ENCODE results near the gene MSL1.

Gene MSL1

DNA sequence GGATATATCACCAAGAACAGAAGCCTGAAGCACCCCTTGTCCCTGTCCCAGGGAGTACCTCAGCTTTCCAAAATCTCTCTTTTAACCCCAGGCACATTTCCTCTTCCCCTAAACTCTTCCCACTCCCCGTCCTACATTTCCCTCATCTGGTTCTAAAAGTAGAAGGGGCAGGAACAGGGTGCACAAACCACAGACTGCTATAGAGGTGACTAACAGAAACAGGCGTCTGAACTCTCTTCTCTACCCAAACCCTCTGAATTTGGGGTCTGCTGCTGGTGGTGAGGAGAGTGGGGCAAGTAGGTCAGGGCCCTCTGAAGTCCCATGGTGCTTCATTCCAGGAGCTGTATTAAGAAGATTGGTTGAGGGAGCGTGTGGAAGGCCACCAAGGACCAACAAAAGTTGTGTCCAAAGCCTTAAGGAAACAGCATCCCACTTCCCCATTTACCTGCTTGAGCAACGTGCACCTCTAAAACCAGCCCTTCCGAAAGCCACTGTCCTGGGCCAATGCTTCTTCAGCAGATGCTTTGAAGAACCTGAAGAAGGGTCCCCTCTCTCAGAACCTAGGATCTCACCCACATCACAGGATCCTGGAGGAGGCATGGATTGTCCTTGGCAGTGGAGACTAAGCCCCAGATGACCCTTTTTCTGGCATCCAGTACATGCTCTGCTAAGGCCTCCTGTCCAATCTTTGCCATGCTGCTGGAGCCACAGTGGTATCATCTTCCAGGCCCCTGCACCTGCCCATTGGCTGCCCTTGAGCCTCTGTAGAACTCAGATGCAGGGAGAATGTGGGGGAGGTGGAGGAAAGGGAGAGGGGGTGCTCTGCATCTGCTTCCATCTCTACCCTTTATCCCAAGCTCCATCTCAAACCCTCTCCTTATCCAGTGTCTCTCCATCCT, 15.7 kb upstream of the MSL1 start:
- DNase-seq, result no peak

DNA sequence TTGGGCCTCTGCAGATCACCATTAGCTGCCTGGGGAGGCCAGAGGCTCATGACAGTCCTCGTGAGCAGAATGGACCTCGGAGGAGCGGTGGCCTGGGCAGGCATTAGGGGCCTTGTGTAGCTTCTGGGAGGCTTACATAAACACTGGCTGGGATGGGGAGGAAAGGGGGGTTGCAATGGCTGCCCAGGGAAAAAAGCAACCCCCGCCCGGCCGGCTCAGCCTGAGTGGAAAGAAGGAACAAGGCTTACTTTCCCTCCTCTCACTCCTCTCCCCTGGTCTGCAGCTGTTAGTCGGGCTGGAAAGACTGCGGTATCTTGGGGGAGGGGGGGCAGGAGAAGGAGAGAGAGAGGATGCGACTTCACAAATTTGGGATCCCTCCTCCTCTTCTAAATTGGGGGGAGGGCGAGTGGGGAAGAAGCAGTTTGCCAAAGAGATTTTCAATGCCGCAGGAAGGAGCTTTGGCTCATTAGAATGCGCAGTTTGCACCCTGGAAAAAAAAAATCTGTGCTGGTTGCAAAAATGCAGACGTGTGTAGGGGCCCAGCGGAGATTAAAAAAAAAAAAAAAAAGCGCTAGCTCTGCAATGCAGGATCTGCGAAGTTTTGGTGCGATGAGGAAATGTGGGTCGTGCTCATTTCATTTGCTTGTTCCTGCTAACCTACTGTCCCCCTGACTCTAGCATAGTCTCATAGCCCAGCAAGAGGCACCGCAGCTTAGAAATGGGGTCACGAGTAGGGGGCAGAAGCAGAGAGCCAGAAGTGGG, 14.8 kb upstream of the MSL1 start:
- no peak for DNase-seq

DNA sequence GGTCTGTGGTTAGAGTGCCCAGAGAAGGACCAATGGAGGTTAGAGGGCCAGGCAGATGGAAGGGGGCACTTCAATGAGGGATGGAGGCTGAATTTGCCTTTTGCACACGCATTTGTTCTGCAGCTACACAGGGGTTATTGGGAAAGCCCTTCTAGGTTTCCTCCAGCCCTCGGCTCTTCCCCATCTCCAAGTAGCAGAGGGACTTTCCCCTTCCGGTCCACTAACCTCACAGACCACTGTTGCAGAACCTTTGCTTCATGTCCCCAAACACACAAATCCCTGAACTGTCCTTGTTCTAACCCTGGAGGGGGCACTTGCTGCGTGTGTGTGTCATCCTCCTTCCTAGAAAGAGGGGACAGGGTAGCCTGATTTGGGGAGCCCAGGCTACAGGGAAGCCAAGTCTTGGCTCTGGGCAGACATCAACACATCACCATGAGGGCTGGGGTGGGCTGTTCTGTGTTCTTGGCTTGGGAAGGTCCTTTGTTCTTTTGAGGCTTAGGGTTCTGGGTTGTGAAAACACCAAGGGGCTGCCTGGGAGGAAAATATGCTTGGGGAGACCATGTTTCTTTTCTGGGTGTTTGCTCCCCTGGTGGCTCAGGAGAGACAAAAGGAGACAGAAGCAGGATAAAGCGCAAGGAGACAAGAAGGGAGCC, 14.1 kb upstream of the MSL1 start:
- no peak for DNase-seq

DNA sequence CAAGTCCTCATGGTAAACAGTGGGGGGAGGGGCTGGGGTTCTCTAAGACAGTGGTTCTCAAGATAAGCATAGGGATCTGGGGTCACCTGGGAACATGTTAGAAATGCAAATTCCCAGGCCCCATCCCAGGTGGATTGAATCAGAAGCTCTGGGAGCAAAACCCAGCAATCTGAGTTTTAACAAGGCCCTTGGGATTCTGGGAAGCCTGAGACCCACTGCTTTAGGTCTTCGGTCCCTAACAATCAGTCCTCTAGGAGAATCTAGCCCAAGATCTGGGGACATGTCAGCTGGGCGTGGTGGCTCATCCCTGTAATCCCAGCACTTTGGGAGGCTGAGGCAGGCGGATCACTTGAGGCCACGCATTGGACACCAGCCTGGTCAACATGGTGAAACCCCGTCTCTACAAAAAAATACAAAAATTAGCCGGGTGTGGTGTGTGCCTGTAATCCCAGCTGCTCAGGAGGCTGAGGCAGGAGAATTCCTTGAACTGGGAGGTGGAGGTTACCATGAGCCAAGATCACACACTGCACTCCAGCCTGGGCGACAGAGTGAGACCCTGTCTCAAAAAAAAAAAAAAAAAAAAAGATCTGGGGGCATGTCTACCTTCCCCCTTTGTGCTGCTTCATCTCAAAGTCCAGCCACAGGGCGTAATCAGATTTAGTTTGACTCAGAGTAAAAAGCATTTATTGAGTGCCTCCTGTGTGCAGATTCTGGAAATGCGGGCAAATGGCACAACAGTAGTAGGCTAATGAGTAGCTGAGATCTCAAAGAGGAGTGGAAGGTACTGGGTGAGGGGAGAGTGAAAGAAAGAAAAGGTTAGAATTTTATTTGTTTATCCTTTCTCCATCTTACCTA, 12.6 kb upstream of the MSL1 start:
- DNase-seq, result no peak

DNA sequence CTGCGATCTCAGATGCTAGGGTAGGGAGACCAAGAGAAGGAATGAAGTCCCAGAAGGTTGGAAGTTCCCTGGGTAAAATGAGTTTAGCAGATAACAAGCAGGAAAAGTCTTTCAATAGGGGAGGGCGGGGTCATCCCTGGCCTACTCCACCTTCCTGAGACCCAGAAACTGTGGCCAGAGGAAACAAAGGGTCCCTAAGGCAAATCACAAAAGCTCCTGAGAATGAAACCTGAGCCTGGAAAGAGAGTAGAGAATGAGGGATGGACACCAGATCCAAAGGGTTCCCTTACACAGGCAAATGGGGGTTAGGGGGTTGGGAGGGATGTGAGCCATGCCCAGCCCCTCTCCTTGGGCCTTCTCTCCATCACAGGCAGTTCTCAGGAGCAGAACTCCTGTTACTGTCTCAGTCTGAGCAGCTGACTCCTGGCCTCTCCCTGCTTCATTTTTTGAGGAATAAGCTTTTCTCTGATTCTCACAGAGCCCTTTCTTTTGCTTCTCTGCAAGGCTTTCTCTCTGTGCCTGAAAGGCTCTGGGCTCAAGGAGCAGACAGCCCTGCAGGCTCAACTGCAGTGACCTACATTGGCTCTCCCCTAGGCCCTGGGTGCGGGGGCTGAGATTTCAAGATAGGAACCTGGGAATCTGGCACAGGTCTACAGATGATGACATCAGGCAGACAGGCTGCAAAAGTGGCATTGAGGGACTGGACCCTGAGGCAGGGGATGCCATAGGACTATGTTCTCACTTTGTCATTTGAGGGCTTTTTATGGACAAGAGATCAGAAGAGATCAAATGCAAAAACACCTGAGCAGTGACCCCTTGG, 11.5 kb upstream of the MSL1 start:
- no peak for DNase-seq

DNA sequence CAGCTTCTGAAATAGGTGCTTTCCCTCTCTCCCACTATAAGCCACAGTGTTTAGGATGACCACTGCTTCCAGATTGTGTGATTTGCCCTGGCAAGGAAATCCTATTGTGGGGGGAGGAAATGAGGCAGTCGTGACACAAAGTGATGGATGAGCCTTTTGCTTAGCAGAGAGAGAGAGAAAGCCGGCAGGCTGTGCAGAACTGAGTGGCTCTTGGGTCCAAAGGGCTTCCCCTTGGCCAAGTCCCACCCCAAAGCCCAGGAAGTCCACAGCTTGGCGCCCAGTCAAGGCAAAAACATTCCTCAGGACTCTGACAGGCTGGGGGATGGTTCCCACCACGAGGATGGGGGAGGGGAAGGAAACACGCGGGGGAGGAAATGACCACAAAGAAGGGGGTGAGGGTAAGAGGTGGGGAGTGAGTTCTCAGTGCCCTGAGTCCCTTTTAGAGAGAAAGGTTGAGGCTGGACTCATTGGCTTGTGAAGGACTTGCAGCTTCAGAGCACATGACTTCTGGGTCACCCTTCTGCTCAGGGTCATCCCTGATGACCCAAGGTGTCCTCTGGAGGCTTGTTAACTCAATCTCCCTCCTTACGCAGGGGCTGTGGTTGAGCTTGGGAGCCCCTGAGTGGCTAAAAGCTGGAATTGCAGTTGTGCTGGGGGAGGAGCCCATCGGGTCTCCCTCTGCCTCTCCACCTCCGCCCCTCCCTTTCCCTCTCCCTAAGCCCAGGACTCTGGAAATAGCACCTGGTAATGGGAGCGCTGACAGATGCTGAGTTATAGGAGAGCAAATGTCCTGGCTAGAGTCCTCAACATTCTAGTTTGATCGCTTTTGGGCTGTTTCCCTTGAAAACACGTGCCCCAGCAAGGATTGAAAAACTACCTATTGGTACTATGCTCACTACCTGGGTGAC, 10.3 kb upstream of the MSL1 start:
- DNase-seq, result no peak

DNA sequence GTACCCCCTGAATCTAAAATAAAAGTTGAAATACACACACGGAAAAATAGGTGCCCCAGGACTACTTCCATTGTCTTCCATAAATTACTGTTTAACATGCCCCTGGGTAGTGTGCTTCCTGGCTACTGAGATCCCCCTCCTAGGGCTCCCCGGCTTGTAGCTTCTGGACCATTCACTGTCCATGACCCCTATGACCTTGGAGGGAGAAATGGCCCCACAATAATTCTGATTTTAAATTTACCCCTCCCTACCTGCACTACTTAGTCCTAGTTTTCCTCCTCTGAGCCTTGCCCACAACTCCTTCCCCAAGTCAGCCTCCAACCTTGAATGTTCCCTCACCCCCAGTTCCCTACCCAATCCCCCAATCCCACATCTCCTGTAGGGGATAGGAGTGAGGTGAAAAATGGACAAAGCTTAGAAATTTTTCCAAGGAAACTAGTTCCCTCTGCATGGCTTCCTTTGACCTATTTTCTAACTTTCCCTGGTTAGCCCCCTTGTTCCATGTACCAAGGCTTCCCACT, 9.5 kb upstream of the MSL1 start:
- no peak for DNase-seq

DNA sequence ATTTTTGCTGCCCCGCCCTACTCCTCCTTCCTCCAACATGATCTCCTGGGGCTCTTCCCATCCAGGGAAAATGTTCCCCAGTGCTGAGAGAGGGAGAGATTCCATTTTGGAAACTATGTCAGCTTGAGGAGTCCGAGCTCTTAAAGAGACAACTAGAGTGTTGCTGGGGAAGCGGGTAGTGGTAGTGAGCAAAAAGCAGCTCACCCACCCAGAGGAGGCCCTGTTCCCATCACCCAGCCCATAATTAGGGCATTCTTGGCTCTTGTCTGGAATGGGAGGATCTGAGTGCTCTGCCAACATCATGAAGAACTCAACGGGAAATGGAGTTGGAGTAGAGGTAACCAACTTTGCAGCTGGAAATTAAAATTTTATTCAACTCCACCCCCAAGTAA, 9.1 kb upstream of the MSL1 start:
- no peak for DNase-seq

DNA sequence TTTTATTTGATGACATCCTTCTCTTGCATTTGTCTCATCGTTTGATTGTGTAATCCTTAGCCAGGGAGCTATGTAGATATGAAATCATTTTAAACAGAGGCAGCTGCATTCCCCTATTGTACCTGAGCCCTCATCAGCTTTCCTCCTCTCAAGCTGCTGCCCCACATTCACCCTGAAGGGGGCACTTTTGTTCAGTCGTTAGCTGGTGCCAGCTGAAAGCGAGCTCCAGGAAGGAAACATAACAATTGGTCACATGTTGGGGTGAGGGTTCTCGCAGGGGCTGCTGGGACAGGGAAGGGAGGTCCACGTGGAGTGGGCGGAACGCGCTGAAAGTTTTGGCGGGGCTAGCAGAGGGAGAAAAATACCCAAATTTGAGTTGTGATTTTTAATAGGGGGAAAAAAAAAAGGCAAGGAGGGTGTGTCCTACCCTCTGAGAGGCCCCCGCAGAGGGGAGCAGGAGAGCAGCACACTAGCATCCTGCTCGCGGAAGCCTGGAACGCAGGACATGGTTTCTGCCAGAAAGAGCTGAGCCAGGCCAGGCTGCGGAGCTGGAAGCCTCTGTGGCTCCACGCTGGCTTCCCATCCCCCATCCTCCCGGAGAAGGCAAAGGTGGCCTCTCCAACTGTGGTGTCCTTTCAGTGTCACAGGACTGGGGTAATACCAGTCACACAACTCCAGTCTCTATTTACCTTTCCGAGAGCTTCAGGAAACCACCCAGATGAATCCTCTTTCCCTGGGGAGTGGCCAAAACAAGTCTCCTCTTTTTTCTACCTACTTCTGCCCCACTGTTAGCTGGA, 8.5 kb upstream of the MSL1 start:
- DNase-seq, result peak; percentile 86

DNA sequence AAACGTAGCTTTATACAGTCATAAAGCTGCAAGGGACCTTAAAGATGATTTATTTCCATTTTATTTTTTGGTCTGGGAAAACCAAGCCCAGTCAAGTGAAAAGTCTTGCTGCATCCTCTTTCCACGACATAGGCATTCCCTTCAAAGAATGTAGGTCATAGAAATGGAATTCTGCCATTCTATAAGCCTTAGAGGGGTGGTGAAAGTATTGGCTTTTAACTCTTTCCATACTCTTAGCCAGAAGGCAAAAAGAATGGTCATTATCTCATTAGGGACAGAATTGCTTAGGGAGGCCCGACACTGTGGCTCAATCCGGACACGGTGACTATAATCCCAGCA, 7.9 kb upstream of the MSL1 start:
- DNase-seq, result no peak

DNA sequence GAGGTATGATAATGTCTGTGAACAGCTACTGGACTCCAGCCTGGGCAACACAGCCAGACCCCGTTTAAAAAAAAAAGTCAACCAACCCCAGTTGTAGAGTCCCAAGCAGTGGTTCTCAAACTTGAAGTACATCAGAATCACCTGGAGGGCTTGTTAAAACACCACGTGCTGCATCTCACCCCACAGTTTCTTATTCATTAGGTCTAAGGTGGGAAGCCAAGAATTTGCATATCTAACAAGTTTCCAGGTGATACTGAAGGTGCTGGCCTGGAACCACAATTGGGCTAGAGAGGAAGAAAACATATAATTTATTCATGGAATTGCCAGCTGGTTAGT, 6.7 kb upstream of the MSL1 start:
- DNase-seq, result no peak

DNA sequence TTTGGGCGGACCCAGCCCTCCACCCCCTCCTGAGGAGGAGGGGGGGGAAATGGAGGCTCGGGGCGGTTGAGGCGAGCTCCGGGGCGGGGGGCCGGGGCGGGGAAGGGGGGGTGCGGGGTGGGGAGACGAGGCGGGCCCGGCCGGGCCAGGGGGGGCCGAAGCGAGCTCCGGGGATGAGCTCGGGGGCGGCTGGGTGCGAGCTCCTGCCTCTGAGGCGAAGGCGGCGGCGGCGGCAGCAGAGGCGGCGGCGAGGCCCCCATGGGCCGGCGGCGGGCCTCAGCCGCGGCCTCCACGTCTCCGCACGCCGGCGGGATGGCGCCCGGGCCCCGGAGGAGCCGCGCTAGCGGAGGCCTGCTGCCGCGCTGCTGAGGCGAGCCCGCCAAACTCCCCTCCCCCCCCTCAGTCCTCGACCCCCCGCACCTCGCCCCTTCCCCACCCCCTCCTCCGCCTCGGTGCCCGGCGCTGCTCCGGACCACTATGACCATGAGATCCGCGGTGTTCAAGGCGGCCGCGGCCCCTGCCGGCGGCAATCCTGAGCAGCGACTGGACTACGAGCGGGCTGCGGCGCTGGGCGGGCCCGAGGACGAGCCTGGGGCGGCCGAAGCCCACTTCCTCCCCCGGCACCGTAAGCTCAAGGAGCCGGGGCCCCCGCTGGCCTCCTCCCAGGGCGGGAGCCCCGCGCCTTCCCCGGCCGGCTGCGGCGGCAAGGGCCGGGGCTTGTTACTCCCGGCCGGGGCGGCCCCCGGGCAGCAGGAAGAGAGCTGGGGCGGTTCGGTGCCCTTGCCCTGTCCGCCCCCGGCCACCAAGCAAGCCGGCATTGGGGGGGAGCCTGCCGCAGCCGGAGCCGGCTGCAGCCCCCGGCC, 596 bp downstream of the MSL1 start:
- DNase-seq, result no peak

DNA sequence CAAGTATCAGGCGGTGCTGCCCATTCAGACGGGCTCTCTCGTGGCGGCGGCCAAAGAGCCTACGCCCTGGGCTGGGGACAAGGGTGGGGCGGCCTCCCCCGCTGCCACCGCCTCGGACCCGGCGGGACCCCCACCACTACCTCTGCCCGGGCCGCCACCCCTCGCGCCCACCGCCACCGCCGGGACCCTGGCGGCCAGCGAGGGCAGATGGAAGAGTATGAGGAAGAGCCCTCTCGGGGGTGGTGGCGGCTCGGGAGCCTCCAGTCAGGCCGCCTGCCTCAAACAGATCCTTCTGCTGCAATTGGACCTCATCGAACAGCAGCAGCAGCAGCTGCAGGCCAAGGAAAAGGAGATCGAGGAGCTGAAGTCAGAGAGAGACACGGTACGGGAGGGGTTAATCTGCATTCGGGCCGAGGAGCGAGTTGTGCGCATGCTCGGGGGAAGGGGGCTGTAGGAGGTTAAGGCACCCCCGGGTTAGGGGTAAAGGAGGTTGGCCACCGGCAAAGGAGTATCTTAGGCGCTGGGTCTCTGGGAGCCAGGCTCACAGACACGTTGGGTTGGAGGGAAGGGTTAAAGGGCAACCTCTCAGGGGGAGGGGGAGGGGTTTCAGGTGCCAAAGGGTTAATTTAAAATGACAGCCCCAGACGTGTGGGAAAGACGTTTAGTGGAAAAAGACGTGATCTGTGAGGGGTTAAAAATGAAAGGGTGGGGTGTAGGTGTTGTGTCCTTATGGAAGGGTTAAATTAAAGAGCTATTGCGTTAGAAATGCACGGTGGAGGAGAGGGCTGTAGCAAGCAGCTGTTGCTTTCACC, 1.4 kb downstream of the MSL1 start:
- DNase-seq, result peak; percentile 42

DNA sequence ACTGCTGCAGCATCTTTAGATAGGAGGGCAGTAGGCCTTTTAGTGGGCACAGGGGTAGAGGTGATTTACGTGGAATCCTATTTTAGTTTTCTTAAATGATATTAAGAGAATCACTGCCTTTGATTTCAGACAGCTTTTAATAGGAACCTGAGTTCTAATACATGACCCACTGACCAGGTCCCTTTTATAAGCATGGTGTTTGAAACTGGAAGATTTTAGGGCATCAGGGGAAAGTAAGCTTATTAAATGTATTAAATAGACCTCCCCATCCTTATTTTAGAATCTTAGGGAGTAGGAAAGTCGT, 2.0 kb downstream of the MSL1 start:
- no peak for DNase-seq

DNA sequence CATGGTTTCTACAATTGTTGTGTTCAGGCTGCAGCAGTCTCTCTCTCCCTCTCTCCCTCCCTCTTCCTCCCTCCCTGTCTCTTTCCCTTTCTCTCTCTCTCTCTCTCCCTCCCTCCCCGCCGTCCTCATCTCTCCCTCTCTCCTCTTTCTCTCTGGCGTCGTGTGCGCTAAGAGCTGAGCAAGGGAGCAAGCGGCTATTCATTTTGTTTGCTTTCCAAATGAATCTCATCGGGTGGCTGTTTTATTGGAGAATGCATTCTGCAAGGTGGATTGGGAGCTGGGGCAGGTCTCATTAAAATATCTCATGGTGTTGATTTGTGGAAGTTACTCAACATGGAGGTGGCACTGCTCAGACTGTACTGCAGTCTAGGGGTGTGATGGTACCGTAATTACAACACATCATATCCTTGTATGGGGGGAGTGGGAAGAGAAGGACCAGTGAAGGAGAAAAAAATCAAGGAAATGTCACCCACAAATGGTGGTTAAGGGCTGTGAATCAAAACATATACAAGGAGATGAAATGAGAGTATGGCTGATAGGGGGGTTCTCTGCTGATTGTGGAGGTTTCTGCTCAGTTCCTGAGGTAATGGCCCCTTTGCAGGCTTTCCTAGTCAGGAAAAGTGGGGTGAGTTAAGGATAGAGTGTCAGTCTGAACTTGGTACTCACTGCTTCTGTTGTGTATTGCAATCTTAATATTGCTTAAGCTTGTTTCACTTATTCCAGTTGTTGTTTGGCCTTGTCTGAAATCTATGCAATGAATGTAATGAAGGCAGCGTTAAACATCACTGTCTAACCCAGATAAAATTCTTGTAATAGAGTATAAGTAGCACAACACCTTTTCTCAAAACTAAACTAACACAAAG, 2.7 kb downstream of the MSL1 start:
- DNase-seq, result no peak

DNA sequence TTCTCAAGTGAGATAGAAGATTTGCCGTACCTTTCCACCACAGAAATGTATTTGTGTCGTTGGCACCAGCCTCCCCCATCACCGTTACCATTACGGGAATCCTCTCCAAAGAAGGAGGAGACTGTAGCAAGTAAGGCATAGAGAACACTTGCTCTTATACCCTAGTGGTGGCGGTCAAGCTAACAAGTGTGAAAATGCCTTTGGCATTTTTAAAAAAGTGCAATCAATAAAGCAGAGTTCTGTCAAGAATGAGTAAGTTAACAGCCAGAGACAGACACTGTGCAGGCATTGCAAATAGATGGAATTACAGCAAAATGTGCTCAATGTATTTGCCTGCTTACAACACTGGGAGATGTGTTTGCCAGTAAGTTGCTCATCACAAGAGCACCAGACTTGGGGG, 7.7 kb downstream of the MSL1 start:
- no peak for DNase-seq
